Activated CD4-positive, alpha-beta memory T cell treated with anti-CD3 and anti-CD28 coated beads for 36 hours (primary cell): ENCODE data around the gene IGFBP5. TPM values are rescaled to one million over a fixed set of nuclear protein-coding genes. Genes with fewer than 3 reads are reported as not detected.

Experiments used
- CTCF ChIA-PET: fragments of 350-600 bp; sonication (Branson Sonifier 250); formaldehyde crosslinking; loops from one replicate; lab custom pipeline; 2021; ENCODE audit warnings: antibody characterized with exemption, inconsistent platforms; lab: Charles Lee
- POLR2A ChIA-PET: fragments of 350-600 bp; sonication (Branson Sonifier 250); formaldehyde crosslinking; loops from one replicate; lab custom pipeline; 2021; ENCODE audit warnings: antibody characterized with exemption; lab: Charles Lee
- DNase-seq: peaks from one replicate; pipeline ENCODE4 v3.0.0-alpha.2; 2020
- H3K27ac Mint-ChIP-seq: one replicate; pipeline ENCODE4 v1.8.0; 2021; ENCODE audit warnings: mixed read lengths
- H3K27me3 Mint-ChIP-seq: one replicate; pipeline ENCODE4 v1.8.0; 2021; ENCODE audit warnings: mixed read lengths
- H3K36me3 Mint-ChIP-seq: one replicate; pipeline ENCODE4 v1.8.0; 2021; ENCODE audit warnings: mixed read lengths
- H3K4me1 Mint-ChIP-seq: one replicate; pipeline ENCODE4 v1.8.0; 2021; ENCODE audit warnings: low read depth, mixed read lengths
- H3K4me3 Mint-ChIP-seq: one replicate; pipeline ENCODE4 v1.8.0; 2021; ENCODE audit warnings: mild to moderate bottlenecking, mixed read lengths
- H3K9me3 Mint-ChIP-seq: one replicate; pipeline ENCODE4 v1.8.0; 2021; ENCODE audit warnings: mixed read lengths
- intact Hi-C: fragments of 100-400 bp; cut with micrococcal nuclease; formaldehyde crosslinking; loops from one replicate; pipeline ENCODE4 v1.15.1; 2023
- total RNA-seq, 2 experiments: library from RNA; stranded (reverse); gene quantifications; one replicate each; pipeline ENCODE4 v1.2.3, GENCODE V29; 2021

Gene IGFBP5
- total RNA-seq, 2 experiments from 2014 or later: not detected

DNA sequence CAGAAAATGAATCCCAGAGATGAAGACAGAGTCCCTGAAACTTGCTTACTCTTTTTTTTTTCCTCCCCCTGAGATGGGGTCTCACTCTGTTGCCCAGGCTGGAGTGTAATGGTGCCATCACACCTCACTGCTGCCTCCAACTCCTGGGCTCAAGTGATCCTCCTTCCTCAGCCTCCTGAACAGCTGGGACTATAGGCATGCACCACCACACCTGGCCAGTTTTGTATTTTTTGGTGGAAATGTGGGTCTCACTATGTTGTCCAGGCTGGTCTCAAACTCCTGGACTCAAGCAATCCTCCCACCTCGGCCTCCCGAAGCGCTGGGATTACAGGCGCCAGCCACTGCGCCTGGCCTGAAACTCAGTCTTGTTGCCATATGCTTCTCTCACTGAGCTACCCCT, 34.3 kb downstream of the IGFBP5 start:
- H3K9me3 Mint-ChIP-seq: no peaks in the 10 kb centered on the region
- no peak for DNase-seq
- no peaks in the 10 kb centered on the region for H3K27me3 Mint-ChIP-seq
- no peak overlapping the region for H3K27ac Mint-ChIP-seq
- POLR2A ChIA-PET: no interaction called here
- CTCF ChIA-PET: interaction anchor here (0.8 kb wide), 1 partner anchor 9 kb away, joined by 3 read pairs; no protein-coding TSS in a partner anchor
- no peaks in the 10 kb centered on the region for H3K4me1 Mint-ChIP-seq
- intact Hi-C loops: loop anchor here (10.0 kb wide), 2 partner anchors 486 to 546 kb away; no protein-coding TSS in a partner anchor
- H3K36me3 Mint-ChIP-seq: no peaks in the 10 kb centered on the region
- no peak overlapping the region for H3K4me3 Mint-ChIP-seq

GRCh38 chr2:216660496-216660895, 34.9 kb downstream of the IGFBP5 start:
- intact Hi-C loops: loop anchor here (10.0 kb wide), 2 partner anchors 486 to 546 kb away; no protein-coding TSS in a partner anchor
- Mint-ChIP-seq H3K27me3 (no peaks in the 10 kb centered on the region), H3K9me3 (no peaks in the 10 kb centered on the region), H3K36me3 (no peaks in the 10 kb centered on the region), H3K4me3 (no peak overlapping the region), H3K4me1 (no peaks in the 10 kb centered on the region), H3K27ac (no peak overlapping the region)
- ChIA-PET CTCF (interaction anchor here (0.8 kb wide), 1 partner anchor 9 kb away, joined by 3 read pairs; no protein-coding TSS in a partner anchor), POLR2A (no interaction called here)
- DNase-seq: no peak

DNA sequence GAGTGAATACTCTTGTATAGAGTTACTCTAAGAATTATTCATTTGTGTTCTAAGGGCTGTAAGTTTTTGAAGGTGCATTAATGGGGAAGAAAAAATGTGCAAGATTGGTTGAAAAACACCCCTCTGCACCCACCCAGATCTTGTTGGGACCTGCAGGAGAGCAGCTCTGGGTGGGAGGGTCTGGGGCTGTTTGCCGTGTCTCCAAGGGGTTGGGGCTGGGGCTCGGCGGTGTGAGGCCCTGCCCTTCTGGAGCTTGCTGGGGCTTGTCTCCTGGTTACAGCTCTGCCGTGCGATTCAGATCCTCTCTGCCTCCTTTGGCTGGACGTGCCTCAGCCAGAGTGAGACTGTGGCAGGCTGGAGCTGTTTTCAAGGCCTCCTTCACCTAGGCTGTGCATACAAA, 36.1 kb downstream of the IGFBP5 start:
- ChIA-PET CTCF (no interaction called here), POLR2A (no interaction called here)
- intact Hi-C loops: no loop called here
- H3K4me1 Mint-ChIP-seq: no peaks in the 10 kb centered on the region
- no peak overlapping the region for H3K4me3 Mint-ChIP-seq
- no peaks in the 10 kb centered on the region for H3K9me3 Mint-ChIP-seq
- no peak overlapping the region for H3K27ac Mint-ChIP-seq
- H3K27me3 Mint-ChIP-seq: no peaks in the 10 kb centered on the region
- H3K36me3 Mint-ChIP-seq: no peaks in the 10 kb centered on the region
- DNase-seq: no peak

- intact Hi-C loops: no loop called here
- CTCF ChIA-PET: no interaction called here
These were observed 36.6 kb downstream of the IGFBP5 start for GRCh38 chr2:216658757-216659156.

DNA sequence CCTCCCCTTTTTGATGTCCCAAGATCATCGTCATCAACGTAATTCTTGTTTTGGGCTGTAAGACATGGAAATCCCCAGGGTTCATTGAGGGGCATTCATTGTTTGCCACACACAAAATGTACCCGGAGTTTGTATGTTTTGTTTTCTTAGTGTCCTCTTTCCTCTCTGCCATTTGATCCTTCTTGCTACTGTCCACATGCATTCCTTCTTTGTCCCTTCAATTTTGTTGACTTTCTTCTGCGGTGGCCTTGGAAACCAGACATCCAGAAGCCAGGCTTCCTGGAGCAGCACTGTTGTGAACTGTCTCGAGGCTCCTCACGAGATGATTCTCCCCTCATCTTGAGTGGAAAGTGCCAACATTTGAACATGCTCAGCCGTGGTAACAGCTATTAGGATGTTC, 37.4 kb downstream of the IGFBP5 start:
- CTCF ChIA-PET: interaction anchor here (1.9 kb wide), 1 partner anchor 9 kb away, joined by 8 read pairs; no protein-coding TSS in a partner anchor
- intact Hi-C loops: no loop called here
- H3K4me3 Mint-ChIP-seq: no peak overlapping the region
- H3K27ac Mint-ChIP-seq: no peak overlapping the region
- no peaks in the 10 kb centered on the region for H3K9me3 Mint-ChIP-seq
- no peak for DNase-seq
- POLR2A ChIA-PET: no interaction called here
- H3K4me1 Mint-ChIP-seq: no peaks in the 10 kb centered on the region
- H3K36me3 Mint-ChIP-seq: no peaks in the 10 kb centered on the region
- no peaks in the 10 kb centered on the region for H3K27me3 Mint-ChIP-seq

More at GRCh38 chr2:216658757-216659156, 36.6 kb downstream of the IGFBP5 start:
- Mint-ChIP-seq H3K4me1 (no peaks in the 10 kb centered on the region), H3K27me3 (no peaks in the 10 kb centered on the region), H3K36me3 (no peaks in the 10 kb centered on the region), H3K9me3 (no peaks in the 10 kb centered on the region), H3K4me3 (no peak overlapping the region), H3K27ac (no peak overlapping the region)
- POLR2A ChIA-PET: no interaction called here
- no peak for DNase-seq

DNA sequence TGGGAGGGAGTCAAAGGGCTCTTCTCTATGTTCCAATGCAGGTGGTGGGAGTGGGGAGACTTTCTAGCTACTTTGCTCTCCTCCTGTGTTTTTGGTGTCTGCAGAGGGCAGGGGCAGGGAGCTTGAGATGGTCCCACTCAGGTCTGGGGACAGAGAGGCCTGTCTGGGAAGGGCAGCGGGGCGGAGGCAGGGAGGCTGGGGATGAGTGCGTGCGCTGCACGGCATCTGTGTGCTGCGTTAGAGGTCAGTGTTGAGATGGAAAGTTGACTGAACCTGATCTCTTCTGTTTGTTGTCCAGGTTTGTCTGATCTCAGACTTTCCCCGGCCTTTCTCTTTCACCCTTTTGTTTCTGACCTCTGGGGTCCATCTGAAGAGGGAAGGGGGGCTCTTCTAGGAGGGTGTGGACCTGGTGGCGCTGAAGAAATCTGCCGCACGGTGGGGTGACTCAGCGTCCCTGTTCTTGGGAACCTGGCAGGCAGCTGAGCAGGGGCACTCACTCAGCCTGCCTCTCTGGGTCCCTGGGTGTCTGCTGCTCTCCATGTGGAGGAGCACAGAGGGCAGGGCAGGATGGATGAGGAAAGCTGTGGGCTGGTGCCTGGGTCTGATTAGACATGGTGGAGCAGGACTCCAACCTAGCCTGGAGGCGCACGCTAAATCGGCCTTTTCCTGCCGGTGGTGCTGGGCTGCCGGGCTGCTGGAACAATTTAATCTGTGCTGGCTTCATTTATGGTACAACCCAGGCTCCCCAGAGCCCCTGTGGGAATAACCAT, 38.1 kb downstream of the IGFBP5 start:
- intact Hi-C loops: no loop called here
- H3K27ac Mint-ChIP-seq: no peak overlapping the region
- ChIA-PET POLR2A (no interaction called here), CTCF (interaction anchor here (1.6 to 1.9 kb wide), 2 partner anchors 9 to 138 kb away, joined by 5 to 8 read pairs; no protein-coding TSS in a partner anchor)
- no peak for DNase-seq
- H3K9me3 Mint-ChIP-seq: no peaks in the 10 kb centered on the region
- no peak overlapping the region for H3K4me3 Mint-ChIP-seq
- no peaks in the 10 kb centered on the region for H3K27me3 Mint-ChIP-seq
- no peaks in the 10 kb centered on the region for H3K36me3 Mint-ChIP-seq
- no peaks in the 10 kb centered on the region for H3K4me1 Mint-ChIP-seq

DNA sequence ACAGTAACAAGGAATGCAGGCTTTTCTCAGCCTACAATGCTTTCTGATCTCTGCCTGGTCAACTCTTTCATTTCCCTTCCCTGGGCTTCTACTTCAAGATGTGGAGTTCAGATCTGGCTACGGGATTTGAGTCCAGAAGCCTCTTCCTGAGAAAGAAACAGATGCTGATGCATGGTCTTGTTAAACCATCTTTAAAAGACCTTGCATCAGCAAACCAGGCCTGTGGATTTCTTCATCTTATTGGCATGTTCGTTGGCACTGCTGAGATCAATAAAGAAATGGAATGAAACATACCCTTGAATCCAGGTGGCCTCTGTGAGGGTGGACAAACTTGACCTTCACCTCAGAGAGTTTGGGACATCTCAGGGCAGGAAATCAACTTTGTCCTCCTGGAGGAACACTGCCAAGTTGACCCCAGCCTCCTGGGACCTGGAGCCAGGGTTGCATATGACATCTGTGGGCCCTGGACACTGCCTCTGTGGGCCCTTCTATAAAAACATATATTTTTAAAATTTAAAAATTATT, 40.8 kb downstream of the IGFBP5 start:
- peaks cover 3% of the 10 kb centered on the region for H3K27me3 Mint-ChIP-seq
- H3K4me1 Mint-ChIP-seq: no peaks in the 10 kb centered on the region
- intact Hi-C loops: no loop called here
- POLR2A ChIA-PET: no interaction called here
- no peaks in the 10 kb centered on the region for H3K9me3 Mint-ChIP-seq
- no peak for DNase-seq
- no peaks in the 10 kb centered on the region for H3K36me3 Mint-ChIP-seq
- H3K4me3 Mint-ChIP-seq: no peak overlapping the region
- no peak overlapping the region for H3K27ac Mint-ChIP-seq
- CTCF ChIA-PET: interaction anchor here (1.3 to 3.5 kb wide), 2 partner anchors 12 to 1059 kb away, joined by 3 to 14 read pairs; no protein-coding TSS in a partner anchor

GRCh38 chr2:216653931-216654365, 41.4 kb downstream of the IGFBP5 start:
- no peak for DNase-seq
- Mint-ChIP-seq H3K4me3 (no peak overlapping the region), H3K9me3 (no peaks in the 10 kb centered on the region), H3K27me3 (peaks cover 3% of the 10 kb centered on the region), H3K36me3 (no peaks in the 10 kb centered on the region), H3K4me1 (no peaks in the 10 kb centered on the region), H3K27ac (no peak overlapping the region)
- intact Hi-C loops: no loop called here
- ChIA-PET CTCF (interaction anchor here (1.3 to 3.5 kb wide), 2 partner anchors 12 to 1059 kb away, joined by 3 to 14 read pairs; no protein-coding TSS in a partner anchor), POLR2A (no interaction called here)

GRCh38 chr2:216653093-216653799, 42.1 kb downstream of the IGFBP5 start:
- Mint-ChIP-seq H3K4me1 (no peaks in the 10 kb centered on the region), H3K27me3 (peaks cover 3% of the 10 kb centered on the region), H3K36me3 (no peaks in the 10 kb centered on the region), H3K27ac (no peak overlapping the region), H3K9me3 (no peaks in the 10 kb centered on the region), H3K4me3 (no peak overlapping the region)
- no peak for DNase-seq
- ChIA-PET CTCF (interaction anchor here (0.6 to 3.5 kb wide), 3 partner anchors 13 to 134 kb away, joined by 3 to 14 read pairs (median 4); no protein-coding TSS in a partner anchor), POLR2A (no interaction called here)
- intact Hi-C loops: no loop called here

DNA sequence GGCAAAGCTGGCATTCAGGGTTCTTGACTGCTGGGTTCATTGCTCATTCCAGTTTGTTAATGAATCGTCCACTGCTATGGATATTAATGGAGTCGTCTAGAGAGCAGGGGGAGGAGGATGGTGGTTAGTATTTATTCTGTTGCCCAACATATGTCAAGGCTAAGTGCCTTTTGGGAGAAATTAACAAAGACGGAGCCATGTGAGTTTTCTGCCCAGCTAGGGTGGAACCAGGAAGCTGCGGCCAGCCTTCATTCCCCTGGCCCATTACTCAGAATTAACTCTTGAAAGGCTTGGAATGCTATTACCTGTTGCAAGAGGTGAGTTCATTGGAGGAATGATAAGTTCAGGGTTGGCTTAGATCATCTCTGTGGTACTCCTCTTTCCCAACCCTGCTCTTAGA, 42.8 kb downstream of the IGFBP5 start:
- no peak for DNase-seq
- Mint-ChIP-seq H3K4me1 (no peaks in the 10 kb centered on the region), H3K4me3 (no peak overlapping the region), H3K27ac (no peak overlapping the region), H3K27me3 (peaks cover 3% of the 10 kb centered on the region), H3K36me3 (no peaks in the 10 kb centered on the region), H3K9me3 (no peaks in the 10 kb centered on the region)
- intact Hi-C loops: no loop called here
- CTCF ChIA-PET: interaction anchor here (0.6 to 3.5 kb wide), 4 partner anchors 8 to 133 kb away, joined by 3 to 14 read pairs (median 4); no protein-coding TSS in a partner anchor
- POLR2A ChIA-PET: no interaction called here

GRCh38 chr2:216651351-216651881, 43.9 kb downstream of the IGFBP5 start:
- Mint-ChIP-seq H3K9me3 (no peaks in the 10 kb centered on the region), H3K4me3 (no peak overlapping the region), H3K27me3 (peaks cover 4% of the 10 kb centered on the region), H3K4me1 (no peaks in the 10 kb centered on the region), H3K36me3 (no peaks in the 10 kb centered on the region), H3K27ac (no peak overlapping the region)
- ChIA-PET CTCF (interaction anchor here (1.0 to 3.5 kb wide), 4 partner anchors 9 to 31 kb away, joined by 3 to 14 read pairs (median 4); no protein-coding TSS in a partner anchor), POLR2A (no interaction called here)
- intact Hi-C loops: no loop called here
- DNase-seq: no peak
